ENCODE data around the gene TET1.
A peak's percentile ranks its signal among the peaks of the same experiment; 100 is the strongest.
"Not testable (repeated sequence)": the region's sequence is repeated elsewhere in the genome, so short reads cannot be mapped to it uniquely, and the experiment has no call there.

Gene TET1

DNA sequence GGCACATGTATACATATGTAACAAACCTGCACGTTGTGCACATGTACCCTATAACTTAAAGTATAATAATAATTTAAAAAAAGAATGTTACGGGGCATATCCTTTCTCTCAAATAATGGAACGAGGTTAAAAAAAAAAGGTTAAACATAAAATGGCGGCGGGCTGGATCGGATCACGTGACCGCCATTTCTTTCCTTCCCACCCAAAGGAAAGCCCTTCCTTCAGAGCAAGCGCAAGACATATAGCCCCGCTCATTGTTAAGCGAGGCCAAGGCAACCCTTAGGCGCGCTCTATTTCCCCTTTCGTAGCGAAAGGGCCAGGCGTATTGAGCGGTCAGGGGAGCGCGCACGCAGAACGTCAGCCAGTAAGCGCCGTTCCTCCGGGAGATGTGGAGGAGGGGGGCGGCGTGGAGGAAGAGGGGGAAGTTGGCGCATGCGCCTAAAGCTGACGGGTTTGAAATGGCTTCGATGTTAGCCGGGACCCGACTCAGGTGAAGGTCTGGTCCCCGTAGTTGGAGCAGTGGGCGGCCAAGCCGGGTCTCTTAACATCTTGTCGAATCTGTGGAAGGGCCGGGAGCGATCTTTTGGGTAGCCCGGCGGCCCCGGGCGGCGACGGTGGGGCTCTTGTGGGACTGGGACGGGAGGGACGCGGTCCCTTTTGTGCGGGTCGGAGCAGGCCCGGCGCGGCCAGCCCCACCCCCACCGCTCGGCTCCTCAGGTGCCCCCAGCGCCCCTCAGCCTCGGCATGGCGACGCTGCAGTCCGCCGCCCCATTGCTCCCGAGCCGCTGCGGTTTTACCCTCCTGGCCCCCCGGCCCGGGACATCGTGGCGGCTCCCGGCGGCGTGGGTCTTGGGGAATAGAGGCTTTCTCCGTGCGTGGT is 160.9 kb downstream of the TET1 start, which contains the start of gene CCAR1:
Gene CCAR1, plus strand, starts transcription at position 447 of the 880 bp plus-strand sequence. CDS start 1,266 bp downstream, outside the sequence.
- peak; percentile 83 for DNase-seq

DNA sequence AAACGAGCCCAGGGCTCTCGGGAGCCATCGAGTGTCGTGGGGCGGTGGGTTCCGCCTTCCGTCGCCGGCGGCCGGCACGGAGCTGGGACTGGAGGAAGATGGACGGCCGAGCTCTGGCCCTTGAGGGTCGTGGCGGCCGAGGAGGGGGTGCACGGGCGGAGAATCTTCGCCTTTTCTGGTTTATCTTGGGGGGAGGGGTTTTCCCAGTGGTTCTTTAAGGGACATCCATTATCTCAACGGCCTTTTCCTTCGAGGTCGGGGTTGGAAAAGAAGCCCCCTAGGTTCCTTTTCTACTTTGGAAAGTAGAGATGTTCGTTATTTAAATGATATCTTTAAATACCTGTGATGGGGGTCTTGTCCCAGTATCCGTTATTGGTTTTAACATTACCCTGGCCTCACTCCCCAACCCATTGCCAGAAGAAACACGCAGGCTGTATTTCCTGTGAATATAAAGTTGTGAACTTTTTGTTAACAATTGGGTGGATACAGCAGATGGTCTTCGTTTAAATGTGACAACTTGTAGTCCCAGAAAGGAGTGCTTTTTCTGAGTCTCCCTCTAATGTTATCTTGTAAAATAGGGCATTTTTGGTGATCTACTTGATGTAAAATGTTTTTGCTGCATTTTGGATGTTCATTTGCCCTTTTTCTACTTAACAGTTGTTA is 161.7 kb downstream of the TET1 start:
- DNase-seq: no peak

DNA sequence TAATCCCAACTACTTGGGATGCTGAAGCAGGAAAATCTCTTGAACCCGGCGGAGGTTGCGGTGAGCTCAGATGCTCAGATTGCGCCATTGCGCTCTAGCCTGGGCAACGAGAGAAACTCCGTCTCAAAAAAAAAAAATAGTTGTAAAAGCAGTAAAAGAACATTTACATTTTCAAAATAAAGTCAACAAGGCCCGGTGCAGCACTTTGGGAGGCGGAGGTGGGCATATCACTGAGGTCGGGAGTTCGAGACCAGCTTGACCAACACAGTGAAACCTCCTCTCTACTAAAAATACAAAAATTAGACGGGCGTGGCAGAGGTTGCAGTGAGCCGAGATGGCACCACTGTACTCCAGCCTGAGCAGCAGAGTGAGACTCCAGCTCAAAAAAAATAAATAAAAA is 164.9 kb downstream of the TET1 start:
- DNase-seq: no peak

DNA sequence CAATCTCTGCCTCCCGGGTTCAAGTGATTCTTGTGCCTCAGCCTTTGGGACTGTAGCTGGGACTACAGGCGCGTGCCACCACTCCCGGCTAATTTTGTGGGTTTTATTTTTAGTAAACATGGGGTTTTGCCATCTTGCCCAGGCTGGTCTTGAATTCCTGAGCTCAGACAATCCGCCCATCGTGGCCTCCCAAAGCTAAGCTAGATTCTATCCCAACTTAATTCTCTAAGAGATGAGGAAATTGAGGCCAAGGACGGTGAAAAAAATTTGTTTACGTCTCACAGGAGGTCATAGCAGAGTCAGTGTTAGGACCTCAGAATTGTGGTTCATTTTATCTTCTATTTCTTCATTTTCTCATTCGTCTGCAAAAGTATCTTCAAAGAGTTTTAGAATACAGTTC is 167.0 kb downstream of the TET1 start:
- DNase-seq: no peak

DNA sequence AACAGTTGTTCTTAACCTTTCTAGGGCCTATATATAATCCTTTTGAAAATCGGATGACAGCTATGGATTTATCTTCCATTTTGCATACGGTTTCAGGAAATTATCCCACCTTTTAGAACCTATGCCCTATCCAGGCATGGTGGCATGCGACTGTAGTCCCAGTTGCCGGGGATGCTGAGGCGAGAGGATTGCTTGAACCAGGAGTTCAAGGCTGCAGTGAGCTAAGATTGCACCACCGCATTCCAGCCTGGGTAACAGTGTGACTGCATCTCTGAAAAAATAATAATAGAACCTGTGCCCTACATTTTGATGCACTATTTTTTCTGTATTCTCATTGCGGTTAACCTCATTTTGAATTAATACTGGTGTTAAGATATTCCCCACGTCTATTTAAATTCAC is 172.5 kb downstream of the TET1 start:
- DNase-seq: no peak

DNA sequence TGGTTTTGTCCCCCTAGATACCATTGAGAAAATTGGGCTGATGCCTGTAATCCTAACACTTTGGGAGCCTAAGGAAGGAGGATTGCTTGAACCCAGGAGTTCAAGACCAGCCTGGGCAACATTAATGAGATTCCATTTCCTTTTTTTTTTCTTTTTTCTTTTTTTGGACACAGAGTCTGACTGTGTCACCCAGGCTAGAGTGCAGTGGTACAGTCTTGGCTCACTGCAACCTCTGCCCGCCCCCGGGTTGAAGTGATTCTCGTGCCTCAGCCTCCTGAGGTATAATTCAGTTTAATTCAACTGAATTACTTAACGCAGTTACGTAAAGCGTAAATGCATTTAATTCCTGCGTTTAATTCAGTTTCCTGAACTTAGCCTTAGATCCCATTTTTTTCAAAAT is 174.2 kb downstream of the TET1 start:
- no peak for DNase-seq

DNA sequence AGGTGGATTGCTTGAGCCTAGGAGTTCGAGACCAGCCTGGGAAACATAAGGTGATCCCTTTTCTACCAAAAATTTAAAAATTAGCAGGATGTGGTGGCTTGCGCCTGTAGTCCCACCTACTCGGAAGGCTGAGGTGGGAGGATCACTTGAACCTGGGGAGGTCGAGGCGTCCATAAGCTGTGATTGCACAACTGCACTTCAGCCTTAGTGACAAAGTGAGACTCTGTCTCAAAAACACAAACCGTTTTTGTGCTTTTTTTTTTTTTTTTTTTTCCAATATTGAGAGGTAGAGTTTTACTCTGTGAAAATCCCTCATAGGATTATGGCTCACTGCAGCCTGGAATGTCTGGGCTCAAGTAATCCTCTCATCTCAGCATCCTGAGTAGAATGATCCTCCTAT is 175.0 kb downstream of the TET1 start:
- DNase-seq: no peak

DNA sequence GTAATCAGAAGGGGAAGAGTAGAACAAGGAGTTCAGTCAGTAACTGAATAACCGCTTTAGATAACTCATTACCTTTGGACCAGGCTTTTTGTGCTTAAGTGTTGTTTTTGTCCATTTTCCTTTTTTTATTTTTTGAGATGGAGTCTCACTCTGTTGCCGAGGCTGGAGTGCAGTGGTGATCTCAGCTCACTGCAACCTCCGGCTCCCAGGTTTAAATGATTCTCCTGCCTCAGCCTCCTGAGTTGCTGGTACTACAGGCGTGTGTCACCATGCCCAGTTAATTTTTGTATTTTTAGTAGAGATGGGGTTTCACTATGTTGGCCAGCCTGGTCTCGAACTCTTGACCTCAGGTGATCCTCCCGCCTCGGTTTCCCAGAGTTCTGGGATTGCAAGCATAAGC is 175.6 kb downstream of the TET1 start:
- not testable (repeated sequence) for DNase-seq

DNA sequence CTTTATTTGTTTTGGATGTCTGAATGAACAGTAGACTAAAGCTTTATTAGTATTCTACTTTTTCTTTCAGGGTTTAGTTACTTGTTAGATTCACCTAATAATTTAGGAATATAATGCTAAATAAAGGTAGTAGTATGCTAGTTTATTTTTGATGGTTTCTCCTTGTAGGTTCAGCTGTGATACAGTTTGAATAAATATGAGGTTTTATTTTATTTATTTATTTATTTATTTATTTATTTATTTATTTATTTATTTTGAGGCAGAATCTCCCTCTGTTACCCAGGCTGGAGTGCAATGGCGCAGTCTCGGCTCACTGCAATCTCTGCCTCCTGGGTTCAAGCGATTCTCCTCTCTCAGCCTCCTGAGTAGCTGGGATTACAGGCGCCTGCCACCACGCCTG is 180.5 kb downstream of the TET1 start:
- not testable (repeated sequence) for DNase-seq

DNA sequence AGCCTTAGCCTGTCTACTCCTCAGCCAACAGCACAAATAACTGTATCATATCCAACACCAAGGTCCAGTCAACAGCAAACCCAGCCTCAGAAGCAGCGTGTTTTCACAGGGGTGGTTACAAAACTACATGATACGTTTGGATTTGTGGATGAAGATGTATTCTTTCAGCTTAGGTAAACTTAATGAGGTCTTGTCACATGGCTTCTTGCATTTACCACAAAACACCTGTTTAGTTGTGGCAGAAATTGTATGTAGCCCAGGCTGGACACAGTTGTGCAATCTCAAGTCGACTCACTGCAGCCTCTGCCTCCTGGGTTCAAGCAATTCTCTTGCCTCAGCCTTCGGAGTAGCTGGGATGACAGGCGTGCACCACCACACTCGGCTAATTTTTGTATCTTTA is 182.3 kb downstream of the TET1 start:
- no peak for DNase-seq
